RWPE1 (cell line): ENCODE measurements around the gene ZDHHC7.

ENCODE experiments used
- CTCF ChIA-PET: fragments of 350-600 bp; sonication (Branson Sonifier 250); formaldehyde crosslinking; extraction: SDS; loops from one replicate; lab custom pipeline; 2021; lab: Yijun Ruan, JAX
- POLR2A ChIA-PET: fragments of 400-600 bp; formaldehyde crosslinking; extraction: SDS; loops from one replicate; lab custom pipeline; 2020; ENCODE audit warnings: antibody characterized with exemption; ENCODE audit not compliant: low non-redundant PET; lab: Yijun Ruan, JAX
- DNase-seq: peaks from one replicate; pipeline ENCODE4 v3.0.0; 2012; ENCODE audit warnings: low spot score
- H3K27ac ChIP-seq: fragments of 450-650 bp; 2 replicates; pipeline ENCODE4 v1.5.1; 2017
- TF ChIP-seq, protein P1 (sequence below): fragments of 450-650 bp; conservative IDR thresholded peaks from 2 replicates; pipeline ENCODE4 v1.5.1; 2017; ENCODE audit warnings: low read depth, mild to moderate bottlenecking

ZDHHC7 gene

DNA sequence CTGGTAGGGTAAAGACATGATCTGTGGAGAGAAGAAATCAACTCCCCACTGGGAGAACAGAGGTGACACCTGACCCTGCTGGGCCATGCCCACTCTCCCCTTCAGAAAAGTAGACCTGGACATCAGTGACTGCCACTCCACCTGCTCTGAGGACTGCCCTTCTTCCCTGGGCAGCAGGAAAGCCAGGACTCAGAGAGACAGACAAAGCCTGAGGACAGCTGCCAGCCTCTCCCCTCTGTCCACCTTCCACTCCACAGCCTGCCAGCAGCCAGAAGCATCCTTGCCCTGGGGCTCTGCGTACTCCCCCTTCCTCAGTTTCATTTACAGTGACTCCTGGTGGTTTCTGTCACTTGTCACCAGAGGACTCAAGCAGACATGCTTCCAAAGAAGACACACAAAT lies 24.5 kb downstream of the ZDHHC7 start:
- H3K27ac ChIP-seq, result peak overlapping the region; percentile 85
- TF ChIP-seq, protein P1, sequence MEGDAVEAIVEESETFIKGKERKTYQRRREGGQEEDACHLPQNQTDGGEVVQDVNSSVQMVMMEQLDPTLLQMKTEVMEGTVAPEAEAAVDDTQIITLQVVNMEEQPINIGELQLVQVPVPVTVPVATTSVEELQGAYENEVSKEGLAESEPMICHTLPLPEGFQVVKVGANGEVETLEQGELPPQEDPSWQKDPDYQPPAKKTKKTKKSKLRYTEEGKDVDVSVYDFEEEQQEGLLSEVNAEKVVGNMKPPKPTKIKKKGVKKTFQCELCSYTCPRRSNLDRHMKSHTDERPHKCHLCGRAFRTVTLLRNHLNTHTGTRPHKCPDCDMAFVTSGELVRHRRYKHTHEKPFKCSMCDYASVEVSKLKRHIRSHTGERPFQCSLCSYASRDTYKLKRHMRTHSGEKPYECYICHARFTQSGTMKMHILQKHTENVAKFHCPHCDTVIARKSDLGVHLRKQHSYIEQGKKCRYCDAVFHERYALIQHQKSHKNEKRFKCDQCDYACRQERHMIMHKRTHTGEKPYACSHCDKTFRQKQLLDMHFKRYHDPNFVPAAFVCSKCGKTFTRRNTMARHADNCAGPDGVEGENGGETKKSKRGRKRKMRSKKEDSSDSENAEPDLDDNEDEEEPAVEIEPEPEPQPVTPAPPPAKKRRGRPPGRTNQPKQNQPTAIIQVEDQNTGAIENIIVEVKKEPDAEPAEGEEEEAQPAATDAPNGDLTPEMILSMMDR, result no peak
- POLR2A ChIA-PET, result no interaction called here
- no peak for DNase-seq
- CTCF ChIA-PET, result no interaction called here

DNA sequence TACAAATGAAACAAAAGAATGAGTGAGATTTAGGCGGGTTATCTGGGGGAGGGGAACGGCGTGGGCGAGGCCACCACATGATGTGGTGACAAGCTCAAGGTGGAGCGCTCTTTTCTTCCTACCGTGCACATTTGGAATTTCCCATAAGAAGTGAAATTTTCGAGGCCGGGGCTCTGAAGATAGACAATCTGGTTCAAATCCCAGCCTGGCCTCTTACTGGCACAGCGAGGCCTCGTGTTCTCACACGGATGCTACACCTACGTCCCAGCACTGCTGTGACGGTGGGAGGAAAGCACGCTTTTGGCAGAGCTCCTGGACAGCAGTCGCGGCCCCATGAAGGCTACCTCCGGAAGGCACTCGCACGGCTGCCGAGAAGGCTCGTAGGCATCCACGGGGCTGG lies 25.2 kb downstream of the ZDHHC7 start:
- TF ChIP-seq, protein P1, result no peak
- ChIA-PET POLR2A (no interaction called here), CTCF (interaction anchor here (0.7 kb wide), 1 partner anchor 39 kb away, joined by 3 read pairs; no protein-coding TSS in a partner anchor)
- H3K27ac ChIP-seq, result peak overlapping the region; percentile 85
- no peak for DNase-seq

DNA sequence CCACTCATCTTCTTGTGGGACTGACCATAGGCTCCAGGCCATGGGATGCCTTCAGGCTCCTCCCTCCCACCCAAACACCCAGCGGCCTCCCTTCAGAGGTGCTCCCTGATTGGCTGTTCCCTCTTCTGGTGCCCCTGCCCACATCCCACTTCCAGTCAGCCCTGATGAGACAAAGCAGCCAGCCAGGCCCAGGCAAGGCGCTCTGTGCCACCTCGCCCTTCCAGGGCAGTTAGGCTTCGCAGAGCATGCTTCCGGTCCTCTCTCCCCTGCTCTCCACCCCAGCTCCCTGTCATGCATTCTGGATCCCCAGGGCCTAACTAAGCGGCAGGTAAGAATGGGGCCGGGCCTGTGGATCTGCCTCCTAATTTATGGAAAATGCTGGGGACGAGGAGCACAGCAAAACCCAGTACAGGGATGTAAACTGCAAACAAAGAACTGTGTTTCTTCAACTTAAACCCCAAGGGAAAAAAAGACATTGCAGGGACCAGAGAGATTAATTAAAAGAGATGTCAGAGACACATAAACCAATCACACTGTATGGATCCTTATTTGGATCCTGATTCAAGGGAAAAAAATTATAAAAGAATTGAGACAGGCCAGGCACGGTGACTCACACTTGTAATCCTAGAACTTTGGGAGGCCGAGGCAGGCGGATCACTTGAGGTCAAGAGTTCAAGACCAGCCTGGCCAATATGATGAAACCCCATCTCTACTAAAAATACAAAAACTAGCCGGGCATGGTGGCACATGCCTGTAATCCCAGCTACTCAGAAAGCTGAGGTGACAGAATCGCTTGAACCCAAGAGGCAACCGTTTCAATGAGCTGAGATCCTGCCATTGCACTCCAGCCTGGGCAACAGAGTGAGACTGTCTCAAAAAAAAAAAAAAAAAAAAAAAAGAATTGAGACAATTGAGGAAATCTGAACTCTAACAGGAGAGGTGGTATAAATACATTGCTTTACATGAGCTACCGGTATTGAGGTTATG lies 26.0 kb downstream of the ZDHHC7 start:
- peak; percentile 77 for DNase-seq
- POLR2A ChIA-PET, result no interaction called here
- CTCF ChIA-PET, result interaction anchor here (0.7 to 1.0 kb wide), 2 partner anchors 40 to 100 kb away, joined by 3 to 4 read pairs; no protein-coding TSS in a partner anchor
- TF ChIP-seq, protein P1, result no peak
- H3K27ac ChIP-seq, result peak overlapping the region; percentile 85

DNA sequence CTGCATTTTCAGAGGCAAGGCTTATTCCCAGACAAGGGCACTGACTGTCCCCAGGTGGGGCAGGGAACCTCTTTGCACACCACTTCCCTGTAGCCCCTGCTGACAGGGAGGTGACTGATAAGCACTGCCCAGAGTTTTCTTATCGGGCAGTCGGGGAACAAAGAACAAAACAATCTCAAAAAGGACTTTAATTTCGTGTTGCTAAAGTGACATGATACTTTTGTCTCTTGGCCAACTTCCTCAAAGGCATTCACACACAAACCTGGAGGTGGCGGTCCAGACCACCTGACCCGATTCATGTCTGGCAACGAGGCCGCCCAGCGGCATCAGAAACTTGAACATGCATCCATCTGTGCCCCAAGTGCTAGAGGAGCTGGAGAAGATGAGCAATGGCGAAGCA lies 28.9 kb downstream of the ZDHHC7 start:
- H3K27ac ChIP-seq, result peak overlapping the region; percentile 85
- ChIA-PET POLR2A (no interaction called here), CTCF (interaction anchor here (0.7 to 1.2 kb wide), 3 partner anchors 9 to 238 kb away, joined by 3 to 6 read pairs (median 5); no protein-coding TSS in a partner anchor)
- TF ChIP-seq, protein P1, result no peak
- no peak for DNase-seq

DNA sequence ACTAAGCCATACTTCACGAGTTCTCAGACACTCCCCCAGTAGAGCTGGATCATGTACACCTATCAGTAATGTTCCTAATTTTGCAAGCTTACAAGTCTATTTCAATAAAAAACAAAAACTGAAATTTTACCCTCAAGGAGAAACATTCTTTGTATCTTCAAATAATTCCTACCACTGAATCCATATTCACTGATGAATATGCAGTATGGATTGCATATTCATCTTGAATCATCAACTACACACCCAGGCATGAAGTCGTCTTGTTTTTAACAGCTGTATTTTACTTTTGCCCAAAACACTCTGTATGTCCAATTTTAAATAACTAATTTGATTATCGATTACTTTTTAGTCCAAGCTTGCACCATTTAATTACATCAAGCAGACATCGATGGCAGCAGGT lies 31.8 kb downstream of the ZDHHC7 start:
- TF ChIP-seq, protein P1, result no peak
- peak overlapping the region; percentile 43; the same call in 1 of the 2 replicates for H3K27ac ChIP-seq
- ChIA-PET POLR2A (interaction anchor here (0.6 kb wide), 1 partner anchor 8 kb away, joined by 3 read pairs; no protein-coding TSS in a partner anchor), CTCF (interaction anchor here (0.6 to 1.1 kb wide), 4 partner anchors 8 to 386 kb away, joined by 3 to 4 read pairs (median 4); no protein-coding TSS in a partner anchor)
- DNase-seq, result peak; percentile 53

DNA sequence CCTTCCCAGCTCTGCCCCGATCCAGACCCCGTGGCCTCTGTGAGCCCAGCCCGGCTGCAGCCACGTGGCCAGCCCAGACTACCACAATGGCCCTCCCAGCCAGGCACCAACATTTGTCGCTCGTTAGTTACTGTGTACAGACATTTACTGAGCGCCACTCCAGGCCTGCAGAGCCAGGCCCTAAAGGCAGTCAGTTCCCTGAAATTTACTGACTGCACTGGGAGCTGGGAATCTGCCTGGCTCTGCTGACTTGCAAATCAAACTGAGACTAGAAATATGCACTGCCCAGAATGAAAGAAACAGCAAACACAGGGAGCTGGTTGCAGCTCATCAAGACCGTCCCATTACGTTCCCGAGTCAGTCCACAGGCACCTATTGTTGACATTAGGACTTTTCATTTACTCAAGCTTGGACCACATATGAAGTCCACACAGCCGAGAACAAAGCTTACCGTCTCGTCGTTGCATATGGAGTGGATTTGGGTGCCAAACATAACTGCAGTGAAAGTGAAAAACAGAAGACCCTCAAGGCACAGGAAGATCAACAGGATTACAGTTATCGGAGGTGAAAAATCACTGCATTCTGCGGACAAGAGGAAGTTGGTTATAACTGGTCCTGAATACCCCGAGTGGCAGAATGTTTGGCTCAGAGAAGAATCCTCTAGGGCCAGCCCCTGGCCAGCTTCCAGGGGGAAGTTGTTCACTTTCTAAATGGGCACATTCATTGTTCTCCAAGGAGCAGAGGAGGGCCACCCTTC lies 34.5 kb downstream of the ZDHHC7 start:
- TF ChIP-seq, protein P1, result no peak
- ChIA-PET POLR2A (no interaction called here), CTCF (interaction anchor here (0.6 kb wide), 2 partner anchors 11 to 215 kb away, joined by 3 to 6 read pairs; no protein-coding TSS in a partner anchor)
- H3K27ac ChIP-seq, result 0 out of 2 replicates have a peak overlapping the region, but pooled peaks have one; percentile 2
- DNase-seq, result no peak
